Measurements from ENCODE around the gene LSAMP. TPM values are rescaled to one million over a fixed set of nuclear protein-coding genes. Genes with fewer than 3 reads are reported as not detected.
"Not testable (repeated sequence)": the region's sequence is repeated elsewhere in the genome, so short reads cannot be mapped to it uniquely, and the experiment has no call there.

Gene LSAMP
- total RNA-seq, 2 experiments from 2014 or later, result not detected

GRCh38 chr3:115760716-115761115 is 684.6 kb downstream of the LSAMP start:
- no peaks in the 10 kb centered on the region for H3K4me1 Mint-ChIP-seq (ENCODE audit: low read depth)
- H3K9me3 Mint-ChIP-seq, result no peaks in the 10 kb centered on the region
- POLR2A ChIA-PET, result interaction anchor here (0.6 kb wide), 1 partner anchor 44 kb away, joined by 3 read pairs; no protein-coding TSS in a partner anchor
- ATAC-seq, result no peak
- intact Hi-C loops (cut with micrococcal nuclease), result no loop called here
- no peaks in the 10 kb centered on the region for H3K36me3 Mint-ChIP-seq (ENCODE audit: low read depth)
- no peak for DNase-seq
- CTCF ChIA-PET, result no interaction called here
- TF ChIP-seq CTCF (IDR thresholded peaks at IDR 0.05), result no peak
- H3K27ac Mint-ChIP-seq, result no peak overlapping the region
- H3K27me3 Mint-ChIP-seq, result peaks cover 9% of the 10 kb centered on the region
- H3K4me3 Mint-ChIP-seq, result no peak overlapping the region

- ATAC-seq, result no peak
- ChIA-PET CTCF (no interaction called here), POLR2A (no interaction called here)
- H3K27me3 Mint-ChIP-seq, result peaks cover 12% of the 10 kb centered on the region
- no peak for TF ChIP-seq CTCF (IDR thresholded peaks at IDR 0.05)
- no peaks in the 10 kb centered on the region for H3K4me1 Mint-ChIP-seq (ENCODE audit: low read depth)
- H3K4me3 Mint-ChIP-seq, result no peak overlapping the region
- no peak overlapping the region for H3K27ac Mint-ChIP-seq
- no peaks in the 10 kb centered on the region for H3K36me3 Mint-ChIP-seq (ENCODE audit: low read depth)
- no peaks in the 10 kb centered on the region for H3K9me3 Mint-ChIP-seq
- intact Hi-C loops (cut with micrococcal nuclease), result no loop called here
- DNase-seq, result no peak
These were observed 687.1 kb downstream of the LSAMP start for GRCh38 chr3:115758076-115758763.

- CTCF ChIA-PET, result interaction anchor here (1.1 kb wide), 2 partner anchors 31 to 62 kb away, joined by 3 read pairs; no protein-coding TSS in a partner anchor
- DNase-seq; H3K9me3 Mint-ChIP-seq; intact Hi-C loops (cut with micrococcal nuclease); ATAC-seq; H3K4me3 Mint-ChIP-seq; POLR2A ChIA-PET; H3K36me3 Mint-ChIP-seq (ENCODE audit: low read depth); H3K27ac Mint-ChIP-seq; H3K4me1 Mint-ChIP-seq (ENCODE audit: low read depth): not testable (repeated sequence)
- peaks cover 24% of the 10 kb centered on the region for H3K27me3 Mint-ChIP-seq
These were observed 692.3 kb downstream of the LSAMP start for GRCh38 chr3:115752978-115753377.

All from activated CD8-positive, alpha-beta T cell treated with anti-CD3 and anti-CD28 coated beads for 36 hours (primary cell).